Neuronal stem cell (in vitro differentiated cells): ENCODE measurements around the gene ST3GAL4.

Experiments used
- DNase-seq: peaks from one replicate; pipeline ENCODE4 v3.0.0-alpha.2; 2013; ENCODE audit warnings: low spot score
- H2AFZ ChIP-seq: one replicate; pipeline ENCODE4 v1.6.1; 2013; ENCODE audit warnings: mild to moderate bottlenecking, low read length, inconsistent platforms
- H2AK5ac ChIP-seq: 2 replicates; pipeline ENCODE4 v1.6.1; 2013; ENCODE audit warnings: low read depth, mild to moderate bottlenecking, inconsistent platforms, low read length, moderate library complexity, mixed read lengths
- H2BK120ac ChIP-seq: 2 replicates; pipeline ENCODE4 v1.6.1; 2013; ENCODE audit warnings: low read depth, mild to moderate bottlenecking, inconsistent platforms, low read length, moderate library complexity, mixed read lengths
- H2BK12ac ChIP-seq: one replicate; pipeline ENCODE4 v1.6.1; 2013; ENCODE audit warnings: low read length, inconsistent platforms
- H2BK15ac ChIP-seq: 2 replicates; pipeline ENCODE4 v1.6.1; 2013; ENCODE audit warnings: mild to moderate bottlenecking, low read length, inconsistent platforms, mixed read lengths
- H2BK5ac ChIP-seq: one replicate; pipeline ENCODE4 v1.6.1; 2013; ENCODE audit warnings: inconsistent platforms, mild to moderate bottlenecking, low read length, moderate library complexity
- H3K14ac ChIP-seq: one replicate; pipeline ENCODE4 v1.6.1; 2013; ENCODE audit warnings: low read length, inconsistent platforms
- H3K18ac ChIP-seq: 2 replicates; pipeline ENCODE4 v1.6.1; 2013; ENCODE audit warnings: low read length, inconsistent platforms
- H3K23ac ChIP-seq: 2 replicates; pipeline ENCODE4 v1.6.1; 2013; ENCODE audit warnings: low read depth, mild to moderate bottlenecking, mixed read lengths, low read length, inconsistent platforms; ENCODE audit not compliant: poor library complexity
- H3K27ac ChIP-seq: replicated peaks from 3 replicates; pipeline ENCODE4 v1.5.1; 2013; ENCODE audit warnings: low read length, inconsistent platforms
- H3K27me3 ChIP-seq, 3 experiments: 2 replicates each; pipeline ENCODE4 v1.6.1; 2013; ENCODE audit warnings: low read length in 3 of 3, mild to moderate bottlenecking in 2 of 3, inconsistent platforms in 1 of 3, low read depth in 1 of 3, mixed read lengths in 1 of 3, moderate library complexity in 1 of 3; ENCODE audit not compliant: control insufficient read depth in 3 of 3, insufficient read depth in 3 of 3
- H3K36me3 ChIP-seq, 2 donors: replicated peaks in 1 of 2; 2 replicates each; pipeline ENCODE4 v1.6.1; 2013; ENCODE audit warnings: low read length in 2 of 2; ENCODE audit not compliant: control insufficient read depth in 2 of 2, insufficient read depth in 2 of 2
- H3K4ac ChIP-seq: 2 replicates; pipeline ENCODE4 v1.6.1; 2013; ENCODE audit warnings: inconsistent platforms, mild to moderate bottlenecking, low read length, moderate library complexity
- H3K4me1 ChIP-seq, 2 donors: 1 replicate in 1 of 2; 2 replicates in 1 of 2; pipeline ENCODE4 v1.6.1; 2013; ENCODE audit warnings: low read length in 2 of 2, low read depth in 1 of 2; ENCODE audit not compliant: control insufficient read depth in 2 of 2, insufficient read depth in 1 of 2
- H3K4me2 ChIP-seq: one replicate; pipeline ENCODE4 v1.6.1; 2013; ENCODE audit warnings: mild to moderate bottlenecking, low read length, inconsistent platforms; ENCODE audit not compliant: insufficient read depth, poor library complexity, severe bottlenecking
- H3K4me3 ChIP-seq, 2 donors: 2 replicates each; pipeline ENCODE4 v1.5.1; 2013; ENCODE audit warnings: low read length in 2 of 2, mild to moderate bottlenecking in 2 of 2, inconsistent platforms in 1 of 2, moderate library complexity in 1 of 2
- H3K79me1 ChIP-seq: one replicate; pipeline ENCODE4 v1.6.1; 2013; ENCODE audit warnings: low read depth, mild to moderate bottlenecking, inconsistent platforms, low read length, moderate library complexity
- H3K9ac ChIP-seq: one replicate; pipeline ENCODE4 v1.6.1; 2013; ENCODE audit warnings: mild to moderate bottlenecking, low read depth, low read length, inconsistent platforms; ENCODE audit not compliant: poor library complexity
- H3K9me3 ChIP-seq, 2 donors: replicated peaks in 1 of 2; 2 replicates each; pipeline versions ENCODE3 to v1.6.1; 2013; ENCODE audit warnings: low read length in 2 of 2, mild to moderate bottlenecking in 2 of 2, inconsistent platforms in 1 of 2, low read depth in 1 of 2, mixed read lengths in 1 of 2, moderate library complexity in 1 of 2; ENCODE audit not compliant: control insufficient read depth in 2 of 2, insufficient read depth in 1 of 2
- H4K8ac ChIP-seq: one replicate; pipeline ENCODE4 v1.6.1; 2013; ENCODE audit warnings: low read depth, mild to moderate bottlenecking, inconsistent platforms, low read length, moderate library complexity
- H4K91ac ChIP-seq: one replicate; pipeline ENCODE4 v1.6.1; 2013; ENCODE audit warnings: low read length, low read depth, mild to moderate bottlenecking, inconsistent platforms; ENCODE audit not compliant: poor library complexity
- WGBS, 2 donors: extraction: QIAGEN DNeasy Blood & Tissue Kit; methylation state at CpG; one replicate each; pipeline ENCODE4 v1.1.7; 2013; ENCODE audit warnings: missing lambda C conversion rate in 2 of 2, mixed read lengths in 1 of 2; ENCODE audit not compliant: insufficient read length in 2 of 2, insufficient replicate concordance in 1 of 2; ENCODE audit errors: extremely low coverage in 2 of 2; 5-methylcytosine and 5-hydroxymethylcytosine counted together

The ST3GAL4 gene

DNA sequence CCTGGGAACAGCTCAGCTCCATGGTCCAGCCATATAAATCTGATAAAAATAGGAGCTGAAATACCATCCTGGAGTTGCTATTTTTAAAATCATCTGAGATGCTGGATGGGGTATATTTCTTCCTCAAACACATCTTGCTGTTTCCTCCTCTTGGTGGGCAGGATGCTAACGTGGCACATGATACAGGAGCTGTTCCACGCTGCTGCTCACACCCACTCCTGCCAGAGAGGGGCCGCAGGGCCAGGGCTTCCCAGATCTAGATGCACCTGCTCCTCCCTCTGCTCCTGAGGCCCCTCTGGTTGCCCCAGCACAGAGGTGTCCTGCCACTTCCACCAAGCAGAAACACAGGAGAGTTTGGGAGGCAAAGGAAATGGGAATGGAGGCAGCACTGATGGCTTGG, 3.3 kb upstream of the ST3GAL4 start:
- Histone ChIP-seq H4K91ac (no peak overlapping the region), H3K79me1 (peaks cover 14% of the 10 kb centered on the region), H3K23ac (no peak overlapping the region), H2BK120ac (no peak overlapping the region), H3K36me3 (peaks cover 4 to 57% of the 10 kb centered on the region in 2 donors), H4K8ac (no peak overlapping the region), H2BK15ac (no peak overlapping the region), H2AFZ (no peak overlapping the region), H3K27me3 (no peaks in the 10 kb centered on the region), H3K4me2 (no peak overlapping the region), H3K18ac (no peak overlapping the region), H3K4me1 (peaks cover 11 to 18% of the 10 kb centered on the region in 2 donors), H3K4ac (no peak overlapping the region), H3K14ac (no peak overlapping the region), H3K4me3 (no peak overlapping the region), H3K9ac (no peak overlapping the region), H2AK5ac (no peak overlapping the region), H3K27ac (no peak overlapping the region), H3K9me3 (peaks cover 0 to 2% of the 10 kb centered on the region in 2 donors), H2BK5ac (no peak overlapping the region), H2BK12ac (no peak overlapping the region)
- WGBS, 2 donors, result no CpG with 5 or more reads among the region's 3 CpGs
- DNase-seq, result no peak

DNA sequence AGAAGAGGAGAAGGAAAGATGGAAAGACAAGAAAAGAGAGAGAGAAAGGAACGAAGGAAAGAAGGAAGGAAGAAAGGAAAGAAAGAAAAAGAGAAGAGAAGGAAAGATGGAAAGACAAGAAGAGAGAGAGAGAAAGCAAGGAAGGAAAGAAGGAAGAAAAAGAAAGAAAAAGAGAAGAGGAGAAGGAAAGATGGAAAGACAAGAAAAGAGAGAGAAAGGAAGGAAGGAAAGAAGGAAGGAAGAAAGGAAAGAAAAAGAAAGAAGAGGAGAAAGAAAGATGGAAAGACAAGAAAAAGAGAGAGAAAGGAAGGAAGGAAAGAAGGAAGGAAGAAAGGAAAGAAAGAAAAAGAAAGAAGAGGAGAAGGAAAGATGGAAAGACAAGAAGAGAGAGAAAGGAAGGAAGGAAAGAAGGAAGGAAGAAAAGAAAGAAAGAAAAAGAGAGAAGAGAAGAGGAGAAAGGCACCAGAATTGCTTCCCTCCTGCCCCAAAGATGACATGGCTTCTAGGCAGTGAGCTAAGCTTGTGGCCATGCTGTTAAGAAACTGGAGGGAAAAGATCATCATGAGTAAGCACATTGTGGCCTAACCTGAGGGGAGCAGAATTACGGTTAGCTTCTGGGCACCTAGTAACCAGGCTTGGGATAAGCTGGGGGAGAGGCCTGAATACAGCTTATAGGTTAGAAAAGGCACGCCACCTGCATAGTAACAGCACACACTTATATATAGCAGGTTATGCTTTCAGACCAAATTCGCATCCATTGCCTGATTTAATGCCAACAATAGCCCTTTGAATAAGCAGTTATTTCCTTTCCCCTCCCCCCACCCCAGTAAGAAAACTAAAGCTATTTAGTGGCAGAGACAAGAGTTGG, 2.3 kb upstream of the ST3GAL4 start:
- Histone ChIP-seq H4K91ac (no peak overlapping the region), H3K27ac (no peak overlapping the region), H2BK12ac (no peak overlapping the region), H3K9me3 (peaks cover 0 to 2% of the 10 kb centered on the region in 2 donors), H3K27me3 (no peaks in the 10 kb centered on the region), H3K4me3 (no peak overlapping the region), H2BK120ac (no peak overlapping the region), H3K18ac (no peak overlapping the region), H2BK15ac (no peak overlapping the region), H3K4me1 (peaks cover 12 to 18% of the 10 kb centered on the region in 2 donors), H2AK5ac (no peak overlapping the region), H2BK5ac (no peak overlapping the region), H3K36me3 (peaks cover 4 to 49% of the 10 kb centered on the region in 2 donors), H3K23ac (no peak overlapping the region), H3K4ac (no peak overlapping the region), H3K79me1 (peaks cover 15% of the 10 kb centered on the region), H3K4me2 (peak overlapping the region; percentile 15), H3K14ac (no peak overlapping the region), H2AFZ (no peak overlapping the region), H3K9ac (no peak overlapping the region), H4K8ac (no peak overlapping the region)
- WGBS, 2 donors, result 100% methylated on average over 1 of the region's 4 CpGs; no CpG with 5 or more reads in 1 of the 2 donors
- no peak for DNase-seq

DNA sequence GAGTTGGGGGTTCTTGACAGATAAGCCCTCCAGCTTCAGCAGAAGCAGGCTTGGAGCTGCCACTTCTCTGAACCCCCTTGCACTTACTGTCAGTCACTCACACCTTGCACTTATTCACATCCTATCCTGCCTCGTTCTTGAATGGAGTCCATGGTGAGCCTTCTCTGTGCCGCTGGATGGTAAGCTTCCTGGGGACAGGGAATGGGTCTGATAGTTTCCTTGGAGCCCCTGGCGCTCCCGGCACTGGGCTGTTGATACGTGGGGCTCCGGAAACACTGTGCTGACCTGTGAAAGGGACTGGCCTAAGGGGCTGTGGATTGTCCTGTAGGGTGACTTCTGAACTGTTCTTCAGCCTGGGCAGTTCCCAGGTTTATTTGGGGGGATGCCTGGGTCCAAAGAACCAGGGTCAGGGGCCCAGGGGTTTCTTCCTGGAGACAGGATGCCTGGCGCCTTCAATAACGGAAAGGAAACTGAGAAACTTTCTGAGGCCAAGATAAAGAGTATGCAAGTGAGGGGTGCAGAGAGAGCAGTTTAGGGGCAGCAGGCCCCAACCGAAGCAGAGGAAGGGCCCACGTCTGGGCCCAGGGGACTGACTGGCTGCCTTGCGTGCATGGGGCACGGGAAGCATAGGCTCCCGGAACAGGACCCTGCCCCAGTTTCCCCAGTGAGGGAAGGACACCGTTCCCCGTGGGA, 709 bp upstream of the ST3GAL4 start:
- Histone ChIP-seq H3K9me3 (peaks cover 0 to 2% of the 10 kb centered on the region in 2 donors), H3K4me2 (peak overlapping the region; percentile 79), H3K4me1 (peaks cover 12 to 18% of the 10 kb centered on the region in 2 donors), H3K4me3 (peak overlapping the region; percentile 80 to 86), H4K91ac (no peak overlapping the region), H3K23ac (peak overlapping the region; percentile 52), H3K27me3 (no peaks in the 10 kb centered on the region), H2AK5ac (peak overlapping the region; percentile 48), H2BK12ac (no peak overlapping the region), H2BK15ac (peak overlapping the region; percentile 95), H3K27ac (peak overlapping the region; percentile 12), H3K14ac (peak overlapping the region; percentile 72), H4K8ac (no peak overlapping the region), H2AFZ (peak overlapping the region; percentile 89), H3K4ac (no peak overlapping the region), H3K18ac (peak overlapping the region; percentile 98), H2BK5ac (peak overlapping the region; percentile 56), H3K79me1 (peaks cover 16% of the 10 kb centered on the region), H3K36me3 (peaks cover 4 to 37% of the 10 kb centered on the region in 2 donors), H3K9ac (peak overlapping the region; percentile 97), H2BK120ac (peak overlapping the region; percentile 21)
- no peak for DNase-seq
- WGBS, 2 donors, result no CpG with 5 or more reads among the region's 15 CpGs
